CD4-positive, alpha-beta memory T cell (primary cell): Measurements from ENCODE around the gene VENTX. TPM values are rescaled to one million over a fixed set of nuclear protein-coding genes. Genes with fewer than 3 reads are reported as not detected.

Source experiments
- CTCF ChIA-PET: fragments of 350-600 bp; sonication (Branson Sonifier 250); formaldehyde crosslinking; loops from one replicate; lab custom pipeline; 2021; ENCODE audit warnings: inconsistent platforms; ENCODE audit not compliant: partially characterized antibody; lab: Charles Lee
- POLR2A ChIA-PET: fragments of 350-600 bp; sonication (Branson Sonifier 250); formaldehyde crosslinking; loops from one replicate; lab custom pipeline; 2021; ENCODE audit not compliant: partially characterized antibody; lab: Charles Lee
- DNase-seq, 5 donors: peaks; one replicate each; pipeline versions ENCODE4 v3.0.0 to v3.0.0-alpha.2; 2020 to 2022; ENCODE audit warnings: mixed read lengths in 1 of 5
- H3K27ac ChIP-seq: one replicate; pipeline ENCODE4 v1.7.0; 2013; ENCODE audit warnings: low read depth, low read length
- H3K27me3 ChIP-seq: 2 replicates; pipeline ENCODE4 v1.7.0; 2013; ENCODE audit warnings: mild to moderate bottlenecking, low read length, moderate library complexity; ENCODE audit not compliant: insufficient read depth
- H3K36me3 ChIP-seq: 2 replicates; pipeline ENCODE4 v1.7.0; 2013; ENCODE audit warnings: mild to moderate bottlenecking, low read length, moderate library complexity; ENCODE audit not compliant: insufficient read depth
- H3K4me1 ChIP-seq: 2 replicates; pipeline ENCODE4 v1.7.0; 2013; ENCODE audit warnings: mild to moderate bottlenecking, low read length, moderate library complexity; ENCODE audit not compliant: insufficient read depth
- H3K4me3 ChIP-seq, 2 donors: one replicate each; pipeline ENCODE4 v1.7.0; 2013; ENCODE audit warnings: low read length in 2 of 2, mild to moderate bottlenecking in 1 of 2
- H3K9me3 ChIP-seq, 2 donors: one replicate each; pipeline ENCODE4 v1.7.0; 2013; ENCODE audit warnings: low read length in 2 of 2, control low read depth in 1 of 2; ENCODE audit not compliant: control insufficient read depth in 1 of 2
- H3K27ac Mint-ChIP-seq, 7 donors: one replicate each; pipeline ENCODE4 v1.8.0; 2020 to 2021; ENCODE audit warnings: mixed read lengths in 7 of 7, mild to moderate bottlenecking in 6 of 7, inconsistent platforms in 3 of 7, moderate library complexity in 3 of 7
- H3K27me3 Mint-ChIP-seq, 2 donors: one replicate each; pipeline ENCODE4 v1.8.0; 2020 to 2021; ENCODE audit warnings: mixed read lengths in 2 of 2
- H3K36me3 Mint-ChIP-seq, 2 donors: one replicate each; pipeline ENCODE4 v1.8.0; 2020 to 2021; ENCODE audit warnings: mixed read lengths in 2 of 2, inconsistent platforms in 1 of 2, mild to moderate bottlenecking in 1 of 2
- H3K4me1 Mint-ChIP-seq, 4 donors: one replicate each; pipeline ENCODE4 v1.8.0; 2020 to 2021; ENCODE audit warnings: mixed read lengths in 4 of 4, mild to moderate bottlenecking in 1 of 4
- H3K4me3 Mint-ChIP-seq, 8 donors: one replicate each; pipeline ENCODE4 v1.8.0; 2020 to 2021; ENCODE audit warnings: mixed read lengths in 8 of 8, mild to moderate bottlenecking in 7 of 8, moderate library complexity in 6 of 8, inconsistent platforms in 3 of 8
- H3K9me3 Mint-ChIP-seq, 8 donors: one replicate each; pipeline ENCODE4 v1.8.0; 2020 to 2021; ENCODE audit warnings: mixed read lengths in 8 of 8, mild to moderate bottlenecking in 5 of 8, inconsistent platforms in 3 of 8, moderate library complexity in 1 of 8
- intact Hi-C: fragments of 100-400 bp; cut with micrococcal nuclease; formaldehyde crosslinking; loops from one replicate; pipeline ENCODE4 v1.15.1; 2023
- polyA plus RNA-seq, 2 donors: library from polyadenylated mRNA; unstranded; fragments of 300-500 nt; fragmentation: Illumina TruSeq; gene quantifications; one replicate each; pipeline ENCODE4 v1.2.3, GENCODE V29; 2021
- total RNA-seq, 2 experiments: library from RNA; stranded (reverse); gene quantifications; one replicate each; pipeline ENCODE4 v1.2.3, GENCODE V29; 2021

VENTX gene
- total and polyA plus RNA-seq, 4 experiments from 2014 or later: not detected

DNA sequence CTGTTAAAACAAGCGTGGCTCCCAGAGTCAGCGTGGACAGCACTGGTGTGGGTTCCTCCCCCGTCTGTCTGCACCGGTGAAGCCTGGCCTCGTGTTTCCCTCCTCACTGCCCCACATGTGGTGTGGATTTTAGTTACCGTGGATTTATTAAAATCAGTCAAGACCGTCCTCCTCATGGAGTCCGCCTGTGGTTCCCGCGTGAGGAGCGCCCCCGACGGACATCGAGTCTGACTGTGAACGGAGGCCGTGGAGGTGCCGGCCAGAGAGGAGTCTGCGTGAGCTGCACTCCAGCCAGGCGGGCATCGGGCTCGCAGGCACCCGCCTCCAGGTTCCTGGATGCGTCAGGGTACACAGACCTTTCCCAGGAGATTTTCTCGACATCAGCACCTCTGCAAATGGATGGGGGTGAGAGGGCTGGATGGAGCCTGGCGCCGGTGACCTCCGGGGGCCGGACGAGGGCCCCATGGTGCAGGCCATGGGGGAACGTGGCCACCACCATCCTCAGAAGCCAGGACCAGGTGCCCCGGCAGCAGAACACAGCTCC lies 33.9 kb upstream of the VENTX start:
- H3K27ac ChIP-seq: no peak overlapping the region
- no peak overlapping the region for H3K27ac Mint-ChIP-seq
- no peaks in the 10 kb centered on the region for H3K4me1 ChIP-seq
- no peak overlapping the region for H3K4me3 ChIP-seq
- peaks cover 0 to 2% of the 10 kb centered on the region in 2 donors for H3K27me3 Mint-ChIP-seq
- H3K4me1 Mint-ChIP-seq: no peaks in the 10 kb centered on the region
- H3K4me3 Mint-ChIP-seq: no peak overlapping the region
- H3K9me3 Mint-ChIP-seq: no peaks in the 10 kb centered on the region
- no peaks in the 10 kb centered on the region for H3K27me3 ChIP-seq
- H3K36me3 Mint-ChIP-seq: no peaks in the 10 kb centered on the region
- H3K36me3 ChIP-seq: no peaks in the 10 kb centered on the region
- POLR2A ChIA-PET: no interaction called here
- no peaks in the 10 kb centered on the region for H3K9me3 ChIP-seq
- CTCF ChIA-PET: no interaction called here
- peak in 1 of 5 donors; percentile 16 for DNase-seq
- intact Hi-C loops: no loop called here

DNA sequence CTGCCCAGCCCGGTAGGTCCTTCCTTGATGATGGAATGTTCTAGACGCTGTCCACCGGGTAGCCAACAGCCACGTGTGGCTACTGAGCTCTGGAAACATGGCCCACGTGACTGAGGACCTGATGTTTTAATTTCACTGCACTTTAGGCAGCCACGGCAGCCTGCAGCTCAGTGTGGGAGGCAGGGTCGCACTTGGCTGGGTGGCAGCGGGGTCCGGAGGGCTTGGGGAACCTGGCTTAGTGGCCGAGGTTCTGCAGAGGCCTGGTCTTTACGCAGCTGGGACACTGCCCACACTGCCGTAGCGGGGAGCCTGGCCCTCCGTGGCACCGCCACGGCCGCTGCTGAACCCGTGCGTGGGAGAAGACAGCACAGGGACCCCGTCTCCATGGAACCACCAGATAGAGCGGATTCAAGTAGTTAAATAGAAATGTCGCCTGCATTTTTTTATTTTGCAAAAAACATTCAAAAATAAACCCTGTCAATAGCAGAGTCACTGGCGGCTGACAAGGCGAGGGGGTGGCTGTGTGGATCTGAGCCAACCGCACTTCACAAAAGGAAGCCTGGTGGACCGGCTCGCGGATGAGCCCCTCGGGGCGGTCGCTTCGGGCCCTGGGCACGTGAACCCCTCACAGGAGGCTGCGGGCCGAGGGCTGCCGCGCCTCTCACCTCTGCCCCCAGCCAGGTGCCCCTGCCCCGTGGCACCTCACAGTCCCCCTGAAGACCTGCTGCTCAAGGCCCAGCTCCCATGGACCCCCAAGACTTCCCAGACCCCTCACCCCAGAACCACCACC lies 33.2 kb upstream of the VENTX start:
- Mint-ChIP-seq H3K9me3 (no peaks in the 10 kb centered on the region), H3K27me3 (peaks cover 0 to 2% of the 10 kb centered on the region in 2 donors), H3K27ac (no peak overlapping the region), H3K4me3 (no peak overlapping the region), H3K4me1 (no peaks in the 10 kb centered on the region), H3K36me3 (no peaks in the 10 kb centered on the region)
- Histone ChIP-seq H3K36me3 (no peaks in the 10 kb centered on the region), H3K9me3 (no peaks in the 10 kb centered on the region), H3K27me3 (no peaks in the 10 kb centered on the region), H3K27ac (no peak overlapping the region), H3K4me1 (no peaks in the 10 kb centered on the region), H3K4me3 (no peak overlapping the region)
- DNase-seq: peak in 1 of 5 donors; percentile 14
- CTCF ChIA-PET: no interaction called here
- POLR2A ChIA-PET: no interaction called here
- intact Hi-C loops: no loop called here

DNA sequence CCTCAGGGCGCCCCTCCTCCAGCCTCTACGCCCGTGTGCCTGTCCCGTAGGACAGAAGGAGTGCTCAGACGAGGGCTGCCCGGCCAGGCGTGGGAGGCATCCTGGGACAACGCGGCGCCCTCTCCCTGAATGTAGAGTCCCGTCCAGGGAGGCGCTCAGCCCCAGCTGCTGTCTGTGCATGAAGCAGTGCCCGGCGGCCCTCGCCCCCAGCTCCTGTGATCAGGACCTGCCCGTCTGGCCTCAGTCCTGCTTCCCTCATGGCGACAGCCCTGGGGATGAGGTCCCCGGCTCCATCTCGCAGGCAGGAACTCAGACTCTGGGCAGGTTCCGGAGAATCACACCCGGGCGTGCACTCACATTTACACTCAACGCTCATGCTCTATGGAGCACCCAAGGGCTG lies 32.5 kb upstream of the VENTX start:
- no peaks in the 10 kb centered on the region for H3K9me3 ChIP-seq
- peak in 1 of 5 donors; percentile 24 for DNase-seq
- H3K4me1 ChIP-seq: no peaks in the 10 kb centered on the region
- Mint-ChIP-seq H3K36me3 (no peaks in the 10 kb centered on the region), H3K27me3 (peaks cover 0 to 2% of the 10 kb centered on the region in 2 donors), H3K4me1 (no peaks in the 10 kb centered on the region), H3K9me3 (no peaks in the 10 kb centered on the region), H3K4me3 (no peak overlapping the region), H3K27ac (no peak overlapping the region)
- H3K36me3 ChIP-seq: no peaks in the 10 kb centered on the region
- POLR2A ChIA-PET: no interaction called here
- no peak overlapping the region for H3K4me3 ChIP-seq
- H3K27ac ChIP-seq: no peak overlapping the region
- no peaks in the 10 kb centered on the region for H3K27me3 ChIP-seq
- CTCF ChIA-PET: no interaction called here
- intact Hi-C loops: no loop called here

DNA sequence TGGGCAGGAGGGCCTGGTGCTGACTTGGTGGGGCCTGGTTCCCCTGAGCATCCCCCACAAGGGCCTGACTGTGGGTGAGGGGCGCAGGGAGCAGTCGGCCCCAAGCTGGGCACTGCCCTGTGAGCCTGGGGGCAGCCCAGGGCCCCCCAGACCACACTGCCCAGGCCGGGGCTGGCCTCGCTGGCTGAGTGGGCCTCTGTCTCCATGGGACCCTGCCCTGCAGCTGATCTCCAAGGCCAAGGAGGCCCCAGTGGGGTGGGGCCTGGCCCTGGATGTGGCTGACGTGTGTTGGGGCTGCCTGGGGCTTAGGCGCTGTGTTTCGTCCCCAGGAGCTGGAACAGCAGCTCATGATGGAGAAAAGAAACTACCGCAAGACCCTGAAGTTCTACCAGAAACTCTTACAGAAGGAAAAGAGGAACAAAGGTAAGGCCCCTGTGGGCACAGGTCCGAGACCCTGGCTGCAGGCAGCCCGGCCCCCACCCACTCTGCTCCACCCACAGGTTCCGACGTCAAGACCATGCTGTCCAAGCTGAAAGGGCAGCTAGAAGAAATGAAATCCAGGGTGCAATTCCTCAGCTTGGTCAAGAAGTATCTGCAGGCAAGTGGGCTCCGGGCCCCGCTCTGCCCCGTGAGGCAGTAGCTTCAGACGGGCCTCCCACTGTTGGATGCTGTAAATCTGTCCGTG lies 31.2 kb upstream of the VENTX start:
- H3K36me3 Mint-ChIP-seq: no peaks in the 10 kb centered on the region
- no peaks in the 10 kb centered on the region for H3K9me3 Mint-ChIP-seq
- H3K27ac ChIP-seq: no peak overlapping the region
- peaks cover 0 to 4% (median 1%) of the 10 kb centered on the region in 4 donors for H3K4me1 Mint-ChIP-seq
- H3K4me3 ChIP-seq: no peak overlapping the region
- H3K9me3 ChIP-seq: no peaks in the 10 kb centered on the region
- no peak overlapping the region for H3K4me3 Mint-ChIP-seq
- CTCF ChIA-PET: no interaction called here
- intact Hi-C loops: no loop called here
- no peaks in the 10 kb centered on the region for H3K27me3 ChIP-seq
- POLR2A ChIA-PET: no interaction called here
- H3K27ac Mint-ChIP-seq: no peak overlapping the region
- H3K36me3 ChIP-seq: no peaks in the 10 kb centered on the region
- no peaks in the 10 kb centered on the region for H3K4me1 ChIP-seq
- no peaks in the 10 kb centered on the region for H3K27me3 Mint-ChIP-seq
- DNase-seq: peak in 1 of 5 donors; percentile 28

DNA sequence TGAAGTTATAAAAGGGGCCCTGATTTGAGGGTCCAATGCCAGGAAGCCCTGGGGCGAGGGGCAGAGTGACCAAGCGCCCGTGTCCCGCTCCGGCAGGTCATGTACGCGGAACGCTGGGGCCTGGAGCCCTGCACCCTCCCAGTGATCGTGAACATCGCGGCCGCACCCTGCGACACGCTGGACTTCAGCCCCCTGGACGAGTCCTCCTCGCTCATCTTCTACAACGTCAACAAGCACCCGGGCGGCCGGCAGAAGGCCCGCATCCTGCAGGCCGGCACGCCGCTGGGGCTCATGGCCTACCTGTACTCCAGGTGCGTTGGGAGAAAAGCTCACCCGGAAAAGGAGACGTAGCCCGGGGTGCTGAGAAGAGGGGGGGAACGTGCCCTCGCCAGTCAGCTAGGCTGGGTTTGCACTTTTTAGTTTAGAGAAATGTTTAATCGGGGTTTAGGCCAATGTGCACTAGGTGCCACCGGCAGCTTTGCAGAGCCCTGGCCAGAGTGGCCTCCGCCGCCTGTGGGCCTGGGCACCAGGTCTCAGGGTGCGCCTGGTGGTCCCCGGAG lies 30.5 kb upstream of the VENTX start:
- DNase-seq: no peak
- POLR2A ChIA-PET: no interaction called here
- Histone ChIP-seq H3K36me3 (no peaks in the 10 kb centered on the region), H3K4me1 (no peaks in the 10 kb centered on the region), H3K4me3 (no peak overlapping the region), H3K27ac (no peak overlapping the region), H3K27me3 (no peaks in the 10 kb centered on the region), H3K9me3 (no peaks in the 10 kb centered on the region)
- intact Hi-C loops: no loop called here
- no peaks in the 10 kb centered on the region for H3K36me3 Mint-ChIP-seq
- H3K27me3 Mint-ChIP-seq: no peaks in the 10 kb centered on the region
- no peak overlapping the region for H3K27ac Mint-ChIP-seq
- H3K9me3 Mint-ChIP-seq: no peaks in the 10 kb centered on the region
- CTCF ChIA-PET: no interaction called here
- H3K4me1 Mint-ChIP-seq: peaks cover 0 to 4% (median 1%) of the 10 kb centered on the region in 4 donors
- no peak overlapping the region for H3K4me3 Mint-ChIP-seq

DNA sequence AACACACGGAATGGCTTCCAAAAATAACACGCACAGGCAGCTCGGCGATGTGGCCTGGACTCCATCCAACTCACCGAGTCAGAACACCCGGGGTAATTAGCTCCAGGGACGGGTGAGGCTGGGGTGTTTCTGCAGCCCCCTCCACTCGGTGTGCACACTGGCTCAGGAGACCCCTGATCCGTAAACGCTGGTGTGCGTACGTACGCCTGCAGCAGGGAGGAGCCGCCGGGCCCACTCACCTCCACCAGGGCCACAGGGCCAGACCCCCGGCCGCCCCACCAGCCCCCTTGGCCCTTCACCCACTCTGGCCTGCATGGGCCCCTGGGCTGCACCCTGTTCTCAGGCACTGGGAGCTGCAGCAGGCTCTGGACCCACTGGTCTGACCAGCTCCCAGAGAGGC lies 30.0 kb upstream of the VENTX start:
- peaks cover 0 to 4% (median 1%) of the 10 kb centered on the region in 4 donors for H3K4me1 Mint-ChIP-seq
- no peaks in the 10 kb centered on the region for H3K27me3 Mint-ChIP-seq
- Histone ChIP-seq H3K36me3 (no peaks in the 10 kb centered on the region), H3K9me3 (no peaks in the 10 kb centered on the region), H3K4me3 (no peak overlapping the region), H3K4me1 (no peaks in the 10 kb centered on the region), H3K27me3 (no peaks in the 10 kb centered on the region), H3K27ac (no peak overlapping the region)
- CTCF ChIA-PET: no interaction called here
- POLR2A ChIA-PET: no interaction called here
- DNase-seq: peak in 1 of 5 donors; percentile 23
- H3K36me3 Mint-ChIP-seq: no peaks in the 10 kb centered on the region
- H3K9me3 Mint-ChIP-seq: no peaks in the 10 kb centered on the region
- no peak overlapping the region for H3K4me3 Mint-ChIP-seq
- intact Hi-C loops: no loop called here
- H3K27ac Mint-ChIP-seq: no peak overlapping the region

DNA sequence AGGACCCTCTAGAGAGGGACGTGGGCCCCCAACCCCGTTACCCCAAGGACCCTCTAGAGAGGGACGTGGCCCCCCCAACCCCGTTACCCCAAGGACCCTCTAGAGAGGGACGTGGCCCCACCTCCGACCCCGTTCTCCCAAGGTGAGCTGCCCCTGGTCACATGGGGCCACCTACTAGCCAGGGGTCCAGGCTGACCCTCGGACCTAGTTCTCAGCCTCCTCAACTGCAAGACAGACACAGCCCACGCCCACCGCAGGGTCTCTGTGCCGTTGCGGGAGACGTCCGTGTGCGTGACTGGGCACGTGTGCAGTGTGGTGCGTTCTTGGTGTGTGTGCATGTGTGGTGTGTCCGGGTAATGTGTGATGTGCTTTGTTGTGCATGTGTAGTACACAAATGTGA lies 29.2 kb upstream of the VENTX start:
- no peak for DNase-seq
- no peaks in the 10 kb centered on the region for H3K36me3 ChIP-seq
- Mint-ChIP-seq H3K4me3 (no peak overlapping the region), H3K27ac (no peak overlapping the region), H3K36me3 (no peaks in the 10 kb centered on the region), H3K9me3 (no peaks in the 10 kb centered on the region), H3K27me3 (no peaks in the 10 kb centered on the region), H3K4me1 (peaks cover 0 to 4% (median 1%) of the 10 kb centered on the region in 4 donors)
- intact Hi-C loops: no loop called here
- H3K9me3 ChIP-seq: no peaks in the 10 kb centered on the region
- ChIA-PET CTCF (no interaction called here), POLR2A (no interaction called here)
- no peaks in the 10 kb centered on the region for H3K4me1 ChIP-seq
- no peak overlapping the region for H3K27ac ChIP-seq
- no peaks in the 10 kb centered on the region for H3K27me3 ChIP-seq
- H3K4me3 ChIP-seq: no peak overlapping the region
